ENCODE data around the gene RNF20.
A peak's percentile ranks its signal among the peaks of the same experiment; 100 is the strongest.

Gene RNF20

GRCh38 chr9:101487443-101487840, 46.2 kb upstream of the RNF20 start:
- H3K4me3 ChIP-seq (ENCODE audit: low read length) = no peak overlapping the region
- H3K27ac ChIP-seq (ENCODE audit: low read length) = no peak overlapping the region
- H3K9ac ChIP-seq (ENCODE audit: low read length) = no peak overlapping the region

DNA sequence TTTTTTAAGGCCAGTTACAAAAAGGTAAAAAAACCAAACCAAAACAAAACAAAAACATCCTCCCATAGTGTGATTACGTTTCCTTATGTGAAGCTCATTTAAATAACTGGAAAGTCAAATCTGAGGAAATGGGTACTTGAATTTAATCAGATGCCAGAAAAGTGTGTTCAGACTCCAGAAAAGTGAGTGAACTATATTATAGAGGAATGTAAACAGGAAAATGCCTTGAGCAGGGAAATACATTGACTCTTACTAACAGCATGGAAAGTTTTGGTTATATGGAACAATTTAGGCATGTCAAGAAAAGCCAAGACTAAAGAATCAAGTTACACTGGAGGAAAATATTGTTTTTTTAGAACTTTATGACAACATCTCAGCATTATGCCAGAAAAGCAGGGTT, 37.8 kb upstream of the RNF20 start:
- H2AFZ ChIP-seq (ENCODE audit: low read depth, low read length) = 0 out of 2 replicates have a peak overlapping the region, but pooled peaks have one; percentile 6

More at GRCh38 chr9:101487443-101487840, 46.2 kb upstream of the RNF20 start:
- Histone ChIP-seq H3K4me1 (ENCODE audit: low read length) (no peaks in the 10 kb centered on the region), H3K79me2 (ENCODE audit: low read length) (no peaks in the 10 kb centered on the region), H3K4me2 (ENCODE audit: low read length) (no peak overlapping the region), H4K20me1 (ENCODE audit: insufficient read depth, low read length) (no peaks in the 10 kb centered on the region), H3K27me3 (ENCODE audit: low read depth, low read length) (no peaks in the 10 kb centered on the region), H3K9me3 (ENCODE audit: insufficient read depth, low read length) (no peaks in the 10 kb centered on the region), H3K36me3 (replicated peaks; ENCODE audit: low read depth, low read length) (no peaks in the 10 kb centered on the region), H2AFZ (ENCODE audit: low read depth, low read length) (no peak overlapping the region)
- TF ChIP-seq, protein P1, sequence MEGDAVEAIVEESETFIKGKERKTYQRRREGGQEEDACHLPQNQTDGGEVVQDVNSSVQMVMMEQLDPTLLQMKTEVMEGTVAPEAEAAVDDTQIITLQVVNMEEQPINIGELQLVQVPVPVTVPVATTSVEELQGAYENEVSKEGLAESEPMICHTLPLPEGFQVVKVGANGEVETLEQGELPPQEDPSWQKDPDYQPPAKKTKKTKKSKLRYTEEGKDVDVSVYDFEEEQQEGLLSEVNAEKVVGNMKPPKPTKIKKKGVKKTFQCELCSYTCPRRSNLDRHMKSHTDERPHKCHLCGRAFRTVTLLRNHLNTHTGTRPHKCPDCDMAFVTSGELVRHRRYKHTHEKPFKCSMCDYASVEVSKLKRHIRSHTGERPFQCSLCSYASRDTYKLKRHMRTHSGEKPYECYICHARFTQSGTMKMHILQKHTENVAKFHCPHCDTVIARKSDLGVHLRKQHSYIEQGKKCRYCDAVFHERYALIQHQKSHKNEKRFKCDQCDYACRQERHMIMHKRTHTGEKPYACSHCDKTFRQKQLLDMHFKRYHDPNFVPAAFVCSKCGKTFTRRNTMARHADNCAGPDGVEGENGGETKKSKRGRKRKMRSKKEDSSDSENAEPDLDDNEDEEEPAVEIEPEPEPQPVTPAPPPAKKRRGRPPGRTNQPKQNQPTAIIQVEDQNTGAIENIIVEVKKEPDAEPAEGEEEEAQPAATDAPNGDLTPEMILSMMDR (IDR thresholded peaks at IDR 0.05; ENCODE audit: low read depth, low read length) = no peak
- no peak for TF ChIP-seq EZH2phosphoT487 (IDR thresholded peaks at IDR 0.05; ENCODE audit: low read depth)

GRCh38 chr9:101498323-101498722, 35.3 kb upstream of the RNF20 start:
- TF ChIP-seq, protein P1 (IDR thresholded peaks at IDR 0.05; ENCODE audit: low read depth, low read length) = no peak
- no peak for TF ChIP-seq EZH2phosphoT487 (IDR thresholded peaks at IDR 0.05; ENCODE audit: low read depth)
- no peaks in the 10 kb centered on the region for H3K36me3 ChIP-seq (replicated peaks; ENCODE audit: low read depth, low read length)
- H3K9ac ChIP-seq (ENCODE audit: low read length) = no peak overlapping the region
- H3K9me3 ChIP-seq (ENCODE audit: insufficient read depth, low read length) = no peaks in the 10 kb centered on the region
- no peaks in the 10 kb centered on the region for H4K20me1 ChIP-seq (ENCODE audit: insufficient read depth, low read length)
- H3K4me3 ChIP-seq (ENCODE audit: low read length) = no peak overlapping the region
- H3K4me1 ChIP-seq (ENCODE audit: low read length) = no peaks in the 10 kb centered on the region
- no peaks in the 10 kb centered on the region for H3K27me3 ChIP-seq (ENCODE audit: low read depth, low read length)
- H3K4me2 ChIP-seq (ENCODE audit: low read length) = no peak overlapping the region
- H3K27ac ChIP-seq (ENCODE audit: low read length) = no peak overlapping the region
- no peaks in the 10 kb centered on the region for H3K79me2 ChIP-seq (ENCODE audit: low read length)
- H2AFZ ChIP-seq (ENCODE audit: low read depth, low read length) = no peak overlapping the region

More for the DNA sequence above, 37.8 kb upstream of the RNF20 start:
- Histone ChIP-seq H3K4me2 (ENCODE audit: low read length) (no peak overlapping the region), H3K4me3 (ENCODE audit: low read length) (no peak overlapping the region), H3K9me3 (ENCODE audit: insufficient read depth, low read length) (no peaks in the 10 kb centered on the region), H3K4me1 (ENCODE audit: low read length) (no peaks in the 10 kb centered on the region), H3K36me3 (replicated peaks; ENCODE audit: low read depth, low read length) (no peaks in the 10 kb centered on the region), H3K27me3 (ENCODE audit: low read depth, low read length) (no peaks in the 10 kb centered on the region), H3K27ac (ENCODE audit: low read length) (no peak overlapping the region), H4K20me1 (ENCODE audit: insufficient read depth, low read length) (no peaks in the 10 kb centered on the region), H3K9ac (ENCODE audit: low read length) (no peak overlapping the region), H3K79me2 (ENCODE audit: low read length) (no peaks in the 10 kb centered on the region)
- TF ChIP-seq EZH2phosphoT487 (IDR thresholded peaks at IDR 0.05; ENCODE audit: low read depth) = no peak
- TF ChIP-seq, protein P1 (IDR thresholded peaks at IDR 0.05; ENCODE audit: low read depth, low read length) = no peak

DNA sequence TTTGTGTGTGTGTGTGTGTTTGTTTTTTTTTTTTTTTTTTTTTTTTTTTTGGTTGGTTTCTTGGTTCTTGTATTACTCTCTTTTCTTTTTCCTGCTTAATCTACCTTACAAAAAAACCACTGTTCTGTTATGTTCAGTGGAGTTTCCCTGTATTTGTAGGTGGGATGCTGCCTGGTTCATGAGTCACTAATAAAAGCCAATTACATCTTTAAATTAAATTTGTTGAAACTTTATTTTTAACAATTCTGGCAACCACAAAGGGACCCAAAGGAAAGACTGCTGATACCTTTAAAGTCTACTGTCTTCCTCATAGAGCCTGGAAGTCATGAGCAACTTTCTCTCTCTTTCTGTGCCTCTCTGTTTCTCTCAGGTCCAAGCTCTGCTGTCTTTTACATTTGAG, 29.5 kb upstream of the RNF20 start:
- no peaks in the 10 kb centered on the region for H3K79me2 ChIP-seq (ENCODE audit: low read length)
- TF ChIP-seq, protein P1 (IDR thresholded peaks at IDR 0.05; ENCODE audit: low read depth, low read length) = no peak
- TF ChIP-seq EZH2phosphoT487 (IDR thresholded peaks at IDR 0.05; ENCODE audit: low read depth) = no peak
- no peaks in the 10 kb centered on the region for H3K4me1 ChIP-seq (ENCODE audit: low read length)
- no peaks in the 10 kb centered on the region for H3K9me3 ChIP-seq (ENCODE audit: insufficient read depth, low read length)
- H3K27ac ChIP-seq (ENCODE audit: low read length) = no peak overlapping the region
- H4K20me1 ChIP-seq (ENCODE audit: insufficient read depth, low read length) = no peaks in the 10 kb centered on the region
- no peak overlapping the region for H3K9ac ChIP-seq (ENCODE audit: low read length)
- H3K4me3 ChIP-seq (ENCODE audit: low read length) = no peak overlapping the region
- no peak overlapping the region for H2AFZ ChIP-seq (ENCODE audit: low read depth, low read length)
- H3K27me3 ChIP-seq (ENCODE audit: low read depth, low read length) = no peaks in the 10 kb centered on the region
- no peak overlapping the region for H3K4me2 ChIP-seq (ENCODE audit: low read length)
- H3K36me3 ChIP-seq (replicated peaks; ENCODE audit: low read depth, low read length) = no peaks in the 10 kb centered on the region
